ENCODE data around the gene GBF1. TPM values are rescaled to one million over a fixed set of nuclear protein-coding genes. Genes with fewer than 3 reads are reported as not detected.

GBF1 gene
- total and polyA plus RNA-seq, 12 donors, result 20.7 to 60.5 (median 49.3) TPM

DNA sequence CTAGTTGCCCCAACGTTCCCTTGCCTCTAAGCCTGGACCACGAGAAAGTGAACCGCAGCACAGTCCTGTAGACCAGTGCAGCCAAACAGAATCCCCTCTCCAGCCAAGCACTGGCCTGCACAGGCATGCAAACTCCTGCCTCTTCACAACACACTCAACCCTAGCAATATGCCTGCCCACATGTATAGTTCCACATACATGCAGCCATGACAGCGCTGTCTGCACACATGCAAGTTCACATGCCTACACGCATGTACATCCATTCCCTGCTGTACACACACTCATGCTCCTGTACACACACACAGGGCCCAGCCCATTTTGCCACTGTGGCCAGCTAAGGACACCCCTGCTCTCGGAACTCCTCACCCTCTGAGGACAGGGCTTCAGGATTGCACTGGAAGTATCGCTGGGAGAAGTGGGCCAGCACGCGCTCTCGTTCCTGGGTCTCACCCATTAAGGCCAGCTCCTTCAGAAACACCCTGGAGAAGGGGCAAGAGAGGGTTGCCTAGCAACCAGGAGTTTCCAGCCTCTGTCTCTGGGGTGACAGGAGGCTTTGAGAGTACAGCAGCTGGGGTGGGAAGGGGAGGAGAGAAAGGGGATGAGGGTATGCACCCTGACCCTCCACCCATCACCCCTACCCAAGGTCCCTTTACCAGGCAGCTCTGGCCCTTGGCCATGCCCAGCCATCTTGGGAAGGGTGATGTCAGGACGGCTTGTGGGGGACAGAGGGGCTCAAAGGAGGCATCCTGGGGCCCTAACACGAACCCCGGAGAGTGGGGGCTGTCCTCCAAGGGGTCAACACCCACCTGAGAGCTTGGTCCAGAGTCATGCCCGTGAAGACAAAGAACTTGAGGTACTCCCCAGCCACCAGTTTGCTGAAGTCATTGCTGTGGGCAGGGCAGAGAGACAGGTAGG, 166.3 kb downstream of the GBF1 start:
- intact Hi-C loops (cut with DNase I), result loop anchor here in 1 of 10 donors (10.0 kb wide), 1 partner anchor 173 kb away; no protein-coding TSS in a partner anchor
- WGBS, 2 donors, result 77 to 81% methylated on average over 14 of the region's 14 CpGs
- H3K27ac ChIP-seq, result no peak overlapping the region
- no peak for DNase-seq
- no peaks in the 10 kb centered on the region for H3K36me3 ChIP-seq
- H3K27me3 ChIP-seq, result peaks cover 13 to 92% (median 90%) of the 10 kb centered on the region in 7 donors
- no peak for ATAC-seq
- no peaks in the 10 kb centered on the region for H3K9me3 ChIP-seq
- TF ChIP-seq, protein P1, sequence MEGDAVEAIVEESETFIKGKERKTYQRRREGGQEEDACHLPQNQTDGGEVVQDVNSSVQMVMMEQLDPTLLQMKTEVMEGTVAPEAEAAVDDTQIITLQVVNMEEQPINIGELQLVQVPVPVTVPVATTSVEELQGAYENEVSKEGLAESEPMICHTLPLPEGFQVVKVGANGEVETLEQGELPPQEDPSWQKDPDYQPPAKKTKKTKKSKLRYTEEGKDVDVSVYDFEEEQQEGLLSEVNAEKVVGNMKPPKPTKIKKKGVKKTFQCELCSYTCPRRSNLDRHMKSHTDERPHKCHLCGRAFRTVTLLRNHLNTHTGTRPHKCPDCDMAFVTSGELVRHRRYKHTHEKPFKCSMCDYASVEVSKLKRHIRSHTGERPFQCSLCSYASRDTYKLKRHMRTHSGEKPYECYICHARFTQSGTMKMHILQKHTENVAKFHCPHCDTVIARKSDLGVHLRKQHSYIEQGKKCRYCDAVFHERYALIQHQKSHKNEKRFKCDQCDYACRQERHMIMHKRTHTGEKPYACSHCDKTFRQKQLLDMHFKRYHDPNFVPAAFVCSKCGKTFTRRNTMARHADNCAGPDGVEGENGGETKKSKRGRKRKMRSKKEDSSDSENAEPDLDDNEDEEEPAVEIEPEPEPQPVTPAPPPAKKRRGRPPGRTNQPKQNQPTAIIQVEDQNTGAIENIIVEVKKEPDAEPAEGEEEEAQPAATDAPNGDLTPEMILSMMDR (IDR thresholded peaks at IDR 0.05), result no peak
- peaks cover 0 to 24% (median 13%) of the 10 kb centered on the region in 9 donors for H3K4me1 ChIP-seq
- no peak overlapping the region for H3K4me3 ChIP-seq

DNA sequence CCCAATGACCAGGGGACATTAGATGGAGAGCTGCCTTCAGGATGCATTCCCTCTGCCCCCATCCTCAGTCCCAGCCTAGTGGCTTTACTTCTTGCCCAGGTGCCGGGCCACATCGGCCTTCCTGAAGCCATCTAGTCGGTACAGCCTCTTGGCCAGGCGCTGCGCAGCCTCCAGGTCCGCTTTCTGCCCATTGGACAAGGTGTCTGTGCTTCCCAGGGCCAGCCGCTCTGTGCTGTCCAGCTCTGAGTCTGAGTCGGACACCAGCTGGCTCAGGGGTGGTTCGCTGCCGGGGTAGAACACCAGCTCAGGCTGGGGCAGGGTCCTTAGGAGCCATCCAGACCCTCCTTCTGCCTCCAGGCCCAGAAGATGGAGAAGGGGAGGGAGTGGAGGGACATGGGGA, 167.0 kb downstream of the GBF1 start:
- intact Hi-C loops (cut with DNase I), result loop anchor here in 1 of 10 donors (10.0 kb wide), 1 partner anchor 173 kb away; no protein-coding TSS in a partner anchor
- TF ChIP-seq, protein P1 (IDR thresholded peaks at IDR 0.05), result no peak
- Histone ChIP-seq H3K9me3 (no peaks in the 10 kb centered on the region), H3K27me3 (peaks cover 13 to 98% (median 92%) of the 10 kb centered on the region in 7 donors), H3K27ac (no peak overlapping the region), H3K4me3 (no peak overlapping the region), H3K4me1 (peaks cover 0 to 24% (median 13%) of the 10 kb centered on the region in 9 donors), H3K36me3 (no peaks in the 10 kb centered on the region)
- no peak for ATAC-seq
- WGBS, 2 donors, result 88 to 91% methylated on average over 10 of the region's 10 CpGs
- no peak for DNase-seq

DNA sequence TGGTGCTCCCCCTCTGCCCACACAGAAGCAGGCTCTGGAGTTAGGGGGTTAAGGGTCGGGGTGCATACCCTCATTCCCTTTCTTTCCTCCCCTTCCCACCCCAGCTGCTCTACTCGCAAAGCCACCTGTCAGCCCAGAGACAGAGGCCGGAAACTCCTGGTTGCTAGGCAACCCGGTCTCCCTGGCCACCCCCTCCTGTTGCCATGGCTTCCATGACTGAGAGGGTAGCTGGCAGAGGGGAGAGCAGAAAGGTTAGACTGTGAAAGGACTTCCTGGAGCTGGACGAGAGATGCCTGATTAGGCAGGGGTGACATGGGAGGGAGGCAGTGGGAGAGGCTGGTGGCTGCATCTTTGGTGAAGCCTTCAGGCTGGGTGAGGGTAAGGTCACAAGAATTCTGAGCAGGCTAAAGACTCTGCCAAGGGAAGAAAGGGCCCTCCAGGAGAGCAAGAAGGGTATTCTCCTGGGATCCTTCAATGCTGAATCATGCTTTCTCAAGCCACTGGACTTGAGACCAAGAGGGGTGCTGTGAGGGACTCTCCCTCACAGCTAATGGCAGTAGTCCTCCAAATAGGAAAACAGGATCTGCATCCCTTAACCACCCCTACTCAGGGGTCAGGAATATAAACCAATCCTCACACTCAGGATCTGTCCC, 167.8 kb downstream of the GBF1 start:
- no peak for DNase-seq
- TF ChIP-seq, protein P1 (IDR thresholded peaks at IDR 0.05), result no peak
- Histone ChIP-seq H3K27ac (no peak overlapping the region), H3K4me1 (peaks cover 0 to 24% (median 13%) of the 10 kb centered on the region in 9 donors), H3K36me3 (no peaks in the 10 kb centered on the region), H3K9me3 (no peaks in the 10 kb centered on the region), H3K4me3 (no peak overlapping the region), H3K27me3 (peaks cover 11 to 96% (median 95%) of the 10 kb centered on the region in 7 donors)
- WGBS, 2 donors, result 15 to 17% methylated on average over 5 of the region's 5 CpGs
- intact Hi-C loops (cut with DNase I), result loop anchor here in 1 of 10 donors (10.0 kb wide), 1 partner anchor 172 kb away; no protein-coding TSS in a partner anchor
- no peak for ATAC-seq
